Immature natural killer cell (primary cell): ENCODE data around the gene IER5. TPM values are rescaled to one million over a fixed set of nuclear protein-coding genes. Genes with fewer than 3 reads are reported as not detected.

Experiments used
- DNase-seq, 3 donors: peaks; one replicate each; pipeline ENCODE4 v3.0.0; 2022; ENCODE audit warnings: mixed read lengths in 1 of 3
- H3K27ac Mint-ChIP-seq, 6 donors: one replicate each; pipeline ENCODE4 v1.8.0; 2020; ENCODE audit warnings: mixed read lengths in 6 of 6, mild to moderate bottlenecking in 5 of 6, inconsistent platforms in 4 of 6, moderate library complexity in 3 of 6
- H3K27me3 Mint-ChIP-seq, 3 donors: one replicate each; pipeline ENCODE4 v1.8.0; 2020 to 2021; ENCODE audit warnings: low read depth in 3 of 3, mild to moderate bottlenecking in 3 of 3, mixed read lengths in 3 of 3, moderate library complexity in 3 of 3, inconsistent platforms in 1 of 3
- H3K36me3 Mint-ChIP-seq, 3 donors: one replicate each; pipeline ENCODE4 v1.8.0; 2020; ENCODE audit warnings: mixed read lengths in 3 of 3, inconsistent platforms in 2 of 3, mild to moderate bottlenecking in 2 of 3
- H3K4me1 Mint-ChIP-seq, 2 donors: one replicate each; pipeline ENCODE4 v1.8.0; 2020; ENCODE audit warnings: inconsistent platforms in 2 of 2, mild to moderate bottlenecking in 2 of 2, mixed read lengths in 2 of 2, moderate library complexity in 1 of 2
- H3K4me3 Mint-ChIP-seq, 5 donors: one replicate each; pipeline ENCODE4 v1.8.0; 2020; ENCODE audit warnings: mild to moderate bottlenecking in 5 of 5, mixed read lengths in 5 of 5, inconsistent platforms in 3 of 5, moderate library complexity in 3 of 5
- H3K9me3 Mint-ChIP-seq, 6 donors: one replicate each; pipeline ENCODE4 v1.8.0; 2020; ENCODE audit warnings: mild to moderate bottlenecking in 6 of 6, mixed read lengths in 6 of 6, inconsistent platforms in 4 of 6, moderate library complexity in 3 of 6
- polyA plus RNA-seq, 3 donors: library from polyadenylated mRNA; unstranded; fragments of 300-500 nt; fragmentation: Illumina TruSeq; gene quantifications; one replicate each; pipeline ENCODE4 v1.2.3, GENCODE V29; 2021

IER5 gene
- polyA plus RNA-seq, 3 donors from 2014 or later = 11.6 to 22.7 (median 14.4) TPM

- Mint-ChIP-seq H3K4me3 (peak overlapping the region; percentile 3 to 57 (median 49)), H3K4me1 (peaks cover 42 to 53% of the 10 kb centered on the region in 2 donors), H3K27me3 (peaks cover 15 to 24% (median 23%) of the 10 kb centered on the region in 3 donors), H3K27ac (peak overlapping the region; percentile 49 to 100 (median 72)), H3K36me3 (peaks cover 4 to 22% (median 7%) of the 10 kb centered on the region in 3 donors), H3K9me3 (no peaks in the 10 kb centered on the region)
- DNase-seq = no peak
Measured at GRCh38 chr1:181092883-181093458, 4.5 kb downstream of the IER5 start.

- no peak for DNase-seq
- H3K36me3 Mint-ChIP-seq = peaks cover 4 to 19% (median 7%) of the 10 kb centered on the region in 3 donors
- peak overlapping the region in 2 of 6 donors; percentile 7 to 67 for H3K27ac Mint-ChIP-seq
- peaks cover 41 to 52% of the 10 kb centered on the region in 2 donors for H3K4me1 Mint-ChIP-seq
- no peaks in the 10 kb centered on the region for H3K9me3 Mint-ChIP-seq
- H3K4me3 Mint-ChIP-seq = no peak overlapping the region
- H3K27me3 Mint-ChIP-seq = peaks cover 6 to 17% (median 13%) of the 10 kb centered on the region in 3 donors
Measured at GRCh38 chr1:181094416-181095212, 6.1 kb downstream of the IER5 start.

- H3K27me3 Mint-ChIP-seq = peaks cover 0 to 12% (median 6%) of the 10 kb centered on the region in 3 donors
- H3K27ac Mint-ChIP-seq = peak overlapping the region in 3 of 6 donors; percentile 20 to 36 (median 36)
- H3K4me3 Mint-ChIP-seq = no peak overlapping the region
- peaks cover 3 to 19% (median 4%) of the 10 kb centered on the region in 3 donors for H3K36me3 Mint-ChIP-seq
- H3K4me1 Mint-ChIP-seq = peaks cover 41 to 52% of the 10 kb centered on the region in 2 donors
- no peak for DNase-seq
- no peaks in the 10 kb centered on the region for H3K9me3 Mint-ChIP-seq
Measured at GRCh38 chr1:181095260-181095659, 6.8 kb downstream of the IER5 start.

DNA sequence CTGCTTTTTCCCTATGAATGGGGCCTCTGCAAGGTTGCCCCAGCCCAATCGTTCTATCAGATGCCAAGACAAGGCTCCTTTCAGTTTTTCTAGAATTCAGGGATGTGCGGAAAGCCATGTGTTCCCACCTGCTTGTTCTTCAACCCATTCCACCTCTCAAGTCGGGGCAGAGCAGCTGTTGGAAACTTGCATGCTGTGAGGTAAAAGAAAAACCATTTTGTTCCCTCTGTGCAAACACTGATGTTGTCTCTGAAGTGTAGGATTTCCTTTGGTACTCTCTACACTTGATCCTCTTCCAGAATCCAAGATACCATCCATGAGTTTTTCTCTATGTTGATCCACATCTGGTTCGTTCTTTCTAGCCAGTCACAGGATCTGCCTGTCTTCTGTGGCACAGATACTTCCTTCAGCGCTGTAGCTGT, 7.3 kb downstream of the IER5 start:
- H3K36me3 Mint-ChIP-seq = peaks cover 3 to 19% (median 4%) of the 10 kb centered on the region in 3 donors
- peak overlapping the region in 1 of 6 donors; percentile 36 for H3K27ac Mint-ChIP-seq
- H3K4me1 Mint-ChIP-seq = peaks cover 40 to 47% of the 10 kb centered on the region in 2 donors
- no peak overlapping the region for H3K4me3 Mint-ChIP-seq
- peaks cover 0 to 7% (median 2%) of the 10 kb centered on the region in 3 donors for H3K27me3 Mint-ChIP-seq
- no peak for DNase-seq
- H3K9me3 Mint-ChIP-seq = no peaks in the 10 kb centered on the region

DNA sequence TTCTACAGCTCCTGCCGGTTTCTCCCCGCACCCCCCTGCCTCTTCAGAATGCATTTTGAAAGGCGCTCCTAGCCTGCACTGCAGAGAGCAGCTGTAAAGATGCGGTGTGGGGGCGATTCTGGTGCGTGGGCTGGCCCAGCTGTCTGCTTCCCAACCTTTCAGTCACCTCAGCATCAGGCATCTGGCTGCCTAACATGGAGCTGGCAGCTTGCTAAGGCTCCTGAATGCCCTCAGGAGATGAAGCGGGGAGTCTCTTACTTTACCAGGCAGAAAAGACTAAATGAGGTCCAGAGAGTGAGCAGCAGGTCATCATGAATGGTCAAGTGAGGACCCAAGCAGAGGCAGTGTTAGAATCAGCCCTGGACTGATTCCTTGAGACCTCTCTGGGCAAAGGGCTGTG, 8.7 kb downstream of the IER5 start:
- H3K9me3 Mint-ChIP-seq = no peaks in the 10 kb centered on the region
- no peak overlapping the region for H3K4me3 Mint-ChIP-seq
- H3K36me3 Mint-ChIP-seq = peaks cover 3 to 15% (median 4%) of the 10 kb centered on the region in 3 donors
- DNase-seq = no peak
- H3K27me3 Mint-ChIP-seq = peaks cover 0 to 7% (median 0%) of the 10 kb centered on the region in 3 donors
- H3K27ac Mint-ChIP-seq = no peak overlapping the region
- peaks cover 31 to 33% of the 10 kb centered on the region in 2 donors for H3K4me1 Mint-ChIP-seq

DNA sequence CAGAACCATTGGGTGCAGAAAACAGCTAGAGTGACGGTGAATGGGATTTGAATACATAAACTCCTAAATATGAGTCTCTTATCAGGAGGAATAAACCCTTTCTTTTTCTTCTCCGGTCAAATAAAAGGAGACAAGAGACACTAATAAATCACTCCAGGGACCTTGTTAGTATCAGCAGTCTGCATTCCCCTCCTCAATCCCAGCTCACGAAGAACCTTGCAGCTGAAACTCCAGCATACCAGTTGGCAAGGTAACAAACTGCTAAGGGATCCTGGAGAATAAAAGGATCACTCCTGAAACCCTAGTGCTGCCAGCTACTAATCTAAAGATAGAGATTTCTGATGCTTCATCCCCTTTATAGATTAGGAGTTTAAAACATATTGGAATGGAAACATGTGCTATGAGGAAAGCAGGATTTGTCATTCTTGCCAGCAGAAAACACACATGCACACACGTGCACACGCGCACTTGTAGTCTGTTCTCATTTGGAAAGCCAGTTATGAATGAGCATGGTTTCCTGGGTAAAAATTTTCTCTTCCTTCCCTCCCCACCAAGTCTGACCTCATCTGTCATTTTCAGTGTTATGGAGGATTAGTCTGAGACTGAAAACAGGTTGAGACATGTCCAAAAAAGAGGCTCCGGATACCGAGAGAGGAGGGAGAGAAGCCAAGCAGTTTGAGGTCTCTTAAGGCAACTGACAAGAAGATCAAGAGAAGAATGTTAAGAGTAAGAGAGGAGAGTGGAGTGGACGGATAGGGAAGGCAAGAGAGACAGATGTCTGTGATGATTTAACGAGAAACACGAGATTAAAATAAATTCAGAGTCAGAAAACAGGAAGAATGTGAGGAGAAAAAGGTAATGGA, 10.9 kb downstream of the IER5 start:
- no peak for DNase-seq
- Mint-ChIP-seq H3K4me3 (no peak overlapping the region), H3K9me3 (no peaks in the 10 kb centered on the region), H3K4me1 (peaks cover 30 to 33% of the 10 kb centered on the region in 2 donors), H3K27me3 (peaks cover under 1 to 6% (median 5%) of the 10 kb centered on the region in 3 donors), H3K27ac (peak overlapping the region in 2 of 6 donors; percentile 2 to 4), H3K36me3 (peaks cover 1 to 9% (median 2%) of the 10 kb centered on the region in 3 donors)

- no peaks in the 10 kb centered on the region for H3K9me3 Mint-ChIP-seq
- no peak for DNase-seq
- peaks cover 0 to under 1% (median 0%) of the 10 kb centered on the region in 3 donors for H3K36me3 Mint-ChIP-seq
- H3K4me1 Mint-ChIP-seq = peaks cover 30 to 34% of the 10 kb centered on the region in 2 donors
- H3K4me3 Mint-ChIP-seq = no peak overlapping the region
- peaks cover 6 to 11% (median 8%) of the 10 kb centered on the region in 3 donors for H3K27me3 Mint-ChIP-seq
- peak overlapping the region in 2 of 6 donors; percentile 3 to 4 for H3K27ac Mint-ChIP-seq
Measured at GRCh38 chr1:181100015-181100905, 11.8 kb downstream of the IER5 start.

DNA sequence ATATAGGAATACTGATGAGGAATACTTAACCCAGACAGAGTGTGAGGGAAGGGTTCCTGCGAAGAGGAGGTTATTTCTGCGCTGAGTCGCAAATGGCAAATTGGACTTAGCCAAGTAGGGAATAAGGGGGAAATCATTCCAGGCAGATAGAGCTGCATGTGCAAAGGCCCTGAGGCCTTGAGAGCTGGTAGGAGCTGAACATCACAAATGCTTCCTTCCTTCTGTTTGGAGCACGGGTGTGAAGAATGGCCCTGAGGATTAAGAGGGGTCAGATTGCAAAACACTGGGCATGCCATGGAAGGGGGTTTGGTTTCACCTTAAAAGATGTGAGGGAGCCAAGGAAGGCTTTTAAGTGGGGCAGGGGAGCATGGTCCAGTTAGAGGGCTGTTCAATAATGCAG, 12.4 kb downstream of the IER5 start:
- no peaks in the 10 kb centered on the region for H3K36me3 Mint-ChIP-seq
- peak overlapping the region in 1 of 6 donors; percentile 55 for H3K27ac Mint-ChIP-seq
- peaks cover 34 to 36% of the 10 kb centered on the region in 2 donors for H3K4me1 Mint-ChIP-seq
- H3K9me3 Mint-ChIP-seq = no peaks in the 10 kb centered on the region
- peaks cover 8 to 14% (median 11%) of the 10 kb centered on the region in 3 donors for H3K27me3 Mint-ChIP-seq
- H3K4me3 Mint-ChIP-seq = no peak overlapping the region
- no peak for DNase-seq

DNA sequence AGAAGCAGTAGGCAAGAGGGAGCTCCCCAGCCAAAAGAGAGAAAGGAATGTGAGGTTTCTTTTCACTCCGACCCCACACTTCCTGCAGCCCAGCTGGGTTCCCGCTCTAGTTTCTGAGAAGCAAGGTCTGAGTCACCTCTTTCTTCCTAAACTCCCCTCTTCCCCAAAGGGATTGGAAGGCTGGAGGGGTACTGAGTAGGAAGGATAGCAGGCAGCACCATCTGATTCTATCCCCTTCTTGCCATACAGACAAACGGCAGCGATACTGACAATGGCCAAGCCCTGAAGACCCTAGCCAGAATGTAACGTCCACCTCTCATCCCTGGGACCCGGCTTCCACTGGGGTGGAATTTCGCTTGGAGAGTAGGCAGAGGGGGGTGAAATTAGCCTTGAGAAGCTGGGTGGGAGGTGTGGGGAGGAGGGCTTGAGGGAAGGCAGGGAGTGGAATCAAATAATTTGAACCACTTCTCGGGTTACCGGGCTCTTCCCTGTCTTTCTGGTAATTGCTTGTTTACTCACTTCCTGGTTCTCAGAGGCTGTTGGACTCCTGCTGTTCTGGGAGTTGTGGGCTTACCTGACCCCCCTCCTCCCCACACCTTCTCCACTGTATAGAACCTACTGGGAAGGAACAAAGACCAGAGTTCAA, 13.2 kb downstream of the IER5 start:
- DNase-seq = no peak
- Mint-ChIP-seq H3K36me3 (no peaks in the 10 kb centered on the region), H3K27me3 (peaks cover 12 to 18% (median 15%) of the 10 kb centered on the region in 3 donors), H3K9me3 (no peaks in the 10 kb centered on the region), H3K4me3 (no peak overlapping the region), H3K27ac (peak overlapping the region in 1 of 6 donors; percentile 14), H3K4me1 (peaks cover 38 to 40% of the 10 kb centered on the region in 2 donors)

GRCh38 chr1:181102841-181103240, 14.3 kb downstream of the IER5 start:
- no peaks in the 10 kb centered on the region for H3K9me3 Mint-ChIP-seq
- H3K27ac Mint-ChIP-seq = peak overlapping the region in 5 of 6 donors; percentile 8 to 94 (median 51)
- no peak for DNase-seq
- H3K4me3 Mint-ChIP-seq = peak overlapping the region in 1 of 5 donors; percentile 20
- H3K36me3 Mint-ChIP-seq = no peaks in the 10 kb centered on the region
- peaks cover 12 to 18% (median 15%) of the 10 kb centered on the region in 3 donors for H3K27me3 Mint-ChIP-seq
- peaks cover 38 to 45% of the 10 kb centered on the region in 2 donors for H3K4me1 Mint-ChIP-seq

GRCh38 chr1:181103399-181103798, 14.9 kb downstream of the IER5 start:
- DNase-seq = no peak
- peak overlapping the region in 4 of 5 donors; percentile 20 to 91 (median 90) for H3K4me3 Mint-ChIP-seq

More at GRCh38 chr1:181103399-181103798, 14.9 kb downstream of the IER5 start:
- Mint-ChIP-seq H3K4me1 (peaks cover 38 to 45% of the 10 kb centered on the region in 2 donors), H3K27me3 (peaks cover 12 to 18% (median 15%) of the 10 kb centered on the region in 3 donors), H3K27ac (peak overlapping the region in 4 of 6 donors; percentile 30 to 94 (median 92)), H3K36me3 (no peaks in the 10 kb centered on the region), H3K9me3 (no peaks in the 10 kb centered on the region)
